NCI-H2196 (cell line): ENCODE data around the gene TAAR9.
A peak's percentile ranks its signal among the peaks of the same experiment; 100 is the strongest.

Experiments
- DNase-seq: peaks from one replicate; lab custom pipeline; 2025; ENCODE audit not compliant: unreplicated experiment; lab: John Stamatoyannopoulos, UW

The TAAR9 gene, protein sequence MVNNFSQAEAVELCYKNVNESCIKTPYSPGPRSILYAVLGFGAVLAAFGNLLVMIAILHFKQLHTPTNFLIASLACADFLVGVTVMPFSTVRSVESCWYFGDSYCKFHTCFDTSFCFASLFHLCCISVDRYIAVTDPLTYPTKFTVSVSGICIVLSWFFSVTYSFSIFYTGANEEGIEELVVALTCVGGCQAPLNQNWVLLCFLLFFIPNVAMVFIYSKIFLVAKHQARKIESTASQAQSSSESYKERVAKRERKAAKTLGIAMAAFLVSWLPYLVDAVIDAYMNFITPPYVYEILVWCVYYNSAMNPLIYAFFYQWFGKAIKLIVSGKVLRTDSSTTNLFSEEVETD

DNA sequence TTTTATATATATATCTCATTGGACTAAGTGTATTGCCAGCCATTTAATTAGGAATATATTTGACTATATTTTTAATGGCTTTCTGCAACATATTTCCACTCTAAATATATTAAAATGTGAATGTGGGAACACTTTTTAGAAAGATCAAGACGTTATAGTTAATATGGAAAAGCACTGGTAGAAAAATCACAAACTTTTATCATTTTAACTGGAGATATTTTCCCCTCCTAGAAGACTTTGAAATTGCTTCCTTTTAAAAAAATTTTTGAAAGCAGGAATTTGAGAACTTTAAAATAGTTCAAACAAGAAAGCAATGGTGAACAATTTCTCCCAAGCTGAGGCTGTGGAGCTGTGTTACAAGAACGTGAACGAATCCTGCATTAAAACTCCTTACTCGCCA is at the start of gene TAAR9:
Gene TAAR9 (plus strand): TSS at position 301 of the 400 bp plus-strand sequence. CDS start 13 bp downstream, at position 314.
- no peak for DNase-seq

DNA sequence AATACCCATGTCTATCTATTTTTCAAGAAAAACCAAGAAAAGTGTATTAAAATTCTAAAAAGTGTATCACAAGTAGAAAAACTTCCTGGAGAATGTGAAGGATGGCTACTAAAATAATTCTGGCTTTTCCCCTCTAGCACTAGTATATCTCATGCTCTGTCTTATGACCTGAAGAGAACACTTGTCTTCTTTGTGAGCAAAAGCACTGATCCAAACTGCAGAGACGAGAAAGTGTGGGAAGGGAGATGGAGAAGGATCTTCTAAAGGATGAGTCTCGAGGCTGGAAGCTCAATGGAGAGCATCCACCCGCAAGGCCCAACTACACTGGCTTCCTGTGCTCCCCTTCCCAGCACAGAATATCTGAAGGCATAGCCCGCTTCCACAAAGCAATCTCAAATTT is 48.7 kb upstream of the TAAR9 start:
- no peak for DNase-seq

DNA sequence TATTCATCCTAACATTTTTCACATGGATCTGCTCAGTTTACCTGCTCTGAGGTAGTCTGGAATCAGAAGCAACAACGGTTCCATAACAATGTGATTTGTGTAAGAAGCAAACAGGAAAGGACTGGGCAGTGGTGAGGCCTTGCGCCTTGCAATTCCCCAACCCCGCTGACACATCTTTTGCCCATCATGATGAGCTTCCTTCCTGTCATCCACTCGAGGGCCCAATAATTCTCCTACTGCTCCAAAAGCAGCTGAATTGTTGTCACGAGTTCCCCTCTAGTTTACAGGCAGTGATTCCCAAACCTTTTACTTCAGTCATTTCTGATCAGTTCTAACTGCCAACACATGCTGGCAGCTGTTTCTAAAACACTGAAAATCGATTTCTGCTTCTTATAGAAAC is 48.1 kb upstream of the TAAR9 start:
- no peak for DNase-seq

DNA sequence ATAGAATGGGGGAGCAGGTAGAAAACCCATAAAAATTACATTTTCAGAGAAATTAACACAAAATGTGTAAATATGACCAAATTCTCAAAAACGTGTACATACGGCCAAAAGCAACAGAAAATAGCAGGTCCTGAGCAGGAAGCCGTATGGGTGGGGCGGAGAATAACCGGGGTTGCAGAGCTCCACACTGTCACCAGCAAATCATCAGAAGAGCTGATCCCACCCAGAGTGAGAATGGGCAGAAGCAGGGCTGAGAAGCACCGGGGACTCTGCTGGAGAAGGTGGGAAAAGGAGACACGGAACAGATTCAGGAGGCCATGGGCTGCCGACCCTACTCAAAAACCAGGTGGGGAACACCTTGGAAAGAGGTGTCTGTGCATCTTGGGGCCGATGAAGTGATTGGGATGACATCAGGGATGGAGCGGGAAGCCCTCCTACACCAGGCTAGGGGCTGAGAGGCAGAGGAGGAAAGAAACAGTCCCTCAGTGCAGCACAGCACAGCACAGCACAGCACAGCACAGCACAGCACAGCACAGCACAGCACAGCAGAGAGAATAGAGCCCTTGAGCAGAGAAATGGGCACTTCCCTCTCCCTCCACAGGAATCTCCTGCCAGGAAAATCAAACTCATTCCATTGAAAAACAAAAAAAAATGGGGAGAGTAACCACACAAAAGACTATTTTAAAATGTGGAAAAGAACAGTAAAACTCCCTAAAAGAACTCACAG is 47.4 kb upstream of the TAAR9 start:
- no peak for DNase-seq

DNA sequence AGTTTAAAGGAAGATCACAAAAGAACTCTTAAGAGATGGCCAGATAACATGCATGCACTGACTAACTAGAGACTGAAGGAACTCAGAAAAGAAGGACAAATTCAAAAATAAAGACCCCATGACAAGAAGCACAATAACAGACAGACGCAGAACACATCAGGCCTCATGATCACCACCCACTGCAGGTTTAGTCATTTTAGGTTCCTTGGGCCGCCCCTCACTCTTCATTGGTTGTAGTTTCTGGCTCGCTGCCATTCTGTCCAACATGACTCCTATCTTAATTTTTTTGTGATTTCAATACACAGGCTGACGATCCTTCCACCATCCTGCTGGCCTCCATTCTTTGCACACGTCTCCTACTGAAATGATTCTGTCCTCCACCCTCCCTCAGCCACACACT is 46.8 kb upstream of the TAAR9 start:
- no peak for DNase-seq

DNA sequence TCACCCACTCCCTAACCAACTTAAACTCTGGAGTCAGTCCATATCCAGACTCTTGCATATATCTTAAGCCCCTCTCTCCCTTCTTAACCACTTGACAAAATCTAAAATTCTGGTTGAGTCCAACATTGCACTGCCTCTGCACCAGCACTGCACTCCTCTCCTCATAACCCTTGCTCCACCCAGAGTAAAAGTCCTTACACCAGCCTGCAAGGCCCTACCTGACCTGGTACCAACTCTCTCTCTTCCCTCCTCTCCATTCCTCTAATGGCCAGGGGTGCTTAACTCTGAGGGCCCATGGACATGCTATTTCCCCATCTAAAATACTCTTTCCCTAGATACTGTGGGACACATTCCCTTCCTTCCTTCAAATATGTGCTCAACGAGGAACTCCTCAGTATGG is 46.2 kb upstream of the TAAR9 start:
- no peak for DNase-seq

DNA sequence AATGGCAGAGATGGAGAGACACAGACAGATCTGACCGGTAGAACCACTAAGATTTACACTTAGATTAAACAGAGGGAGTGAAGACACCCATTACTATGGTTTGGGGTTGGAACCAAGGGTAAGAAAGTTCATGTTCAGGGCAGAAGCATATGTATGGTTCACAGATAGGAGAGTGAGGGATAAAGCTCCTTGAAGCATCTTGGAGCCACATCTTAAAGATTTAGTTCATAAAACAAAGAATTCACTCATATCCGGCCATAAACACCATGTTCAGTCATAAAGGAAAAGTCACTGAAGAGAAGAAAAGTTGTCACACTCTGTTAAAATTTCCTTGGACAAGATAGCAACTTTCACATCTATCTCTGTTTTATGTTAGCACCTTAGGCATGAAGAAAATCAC is 43.1 kb upstream of the TAAR9 start:
- no peak for DNase-seq

DNA sequence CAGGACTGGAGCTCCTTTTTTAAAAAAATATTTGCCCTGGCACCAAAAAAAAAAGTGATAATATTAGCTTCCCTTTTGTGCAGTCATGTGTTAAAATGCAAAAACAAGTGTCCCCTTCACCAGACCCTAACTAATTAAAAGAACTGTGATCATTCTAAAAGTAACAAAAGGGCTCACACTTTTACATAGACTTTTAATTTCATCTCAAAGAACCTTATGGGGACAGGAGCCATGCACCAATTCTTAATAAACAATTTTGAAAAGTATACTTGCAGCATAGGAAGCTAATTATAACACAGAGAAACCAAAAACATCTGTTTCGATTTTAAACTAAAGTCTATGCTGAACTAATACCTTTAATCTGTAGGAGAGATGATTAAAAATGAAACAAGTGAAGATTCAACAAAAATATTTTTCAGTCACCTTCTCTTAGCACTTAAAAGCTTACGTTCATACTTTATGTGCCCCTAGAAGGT is 42.4 kb upstream of the TAAR9 start:
- no peak for DNase-seq

DNA sequence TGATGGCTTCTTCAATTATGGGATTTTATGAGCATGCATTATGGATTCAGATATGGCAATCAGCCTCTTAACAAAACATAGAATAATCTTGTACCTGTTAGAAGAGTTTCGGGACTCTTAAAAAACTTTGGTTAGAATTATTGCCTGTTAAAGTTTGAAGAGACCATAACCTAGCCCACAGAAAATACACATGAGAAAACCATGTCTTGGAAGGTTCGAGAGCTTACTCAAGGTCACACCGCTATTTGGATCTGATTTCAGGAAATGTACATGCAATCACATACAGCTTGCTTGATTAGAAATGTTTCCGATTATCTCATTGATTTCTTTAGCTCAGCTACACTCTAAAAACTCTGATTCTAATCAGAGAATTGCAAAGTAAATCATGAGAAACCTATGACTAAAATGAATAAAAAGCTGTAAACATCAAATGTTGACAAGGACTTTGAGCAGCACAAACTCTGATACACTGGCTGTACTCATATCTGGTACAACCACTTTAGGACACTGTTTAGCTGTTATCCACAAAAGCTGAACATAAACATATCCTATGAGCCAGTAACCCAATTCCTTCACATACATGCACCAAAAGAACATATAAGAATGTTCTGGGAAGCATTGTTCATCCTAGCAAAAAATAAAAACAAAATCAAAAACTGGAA is 41.4 kb upstream of the TAAR9 start:
- no peak for DNase-seq

DNA sequence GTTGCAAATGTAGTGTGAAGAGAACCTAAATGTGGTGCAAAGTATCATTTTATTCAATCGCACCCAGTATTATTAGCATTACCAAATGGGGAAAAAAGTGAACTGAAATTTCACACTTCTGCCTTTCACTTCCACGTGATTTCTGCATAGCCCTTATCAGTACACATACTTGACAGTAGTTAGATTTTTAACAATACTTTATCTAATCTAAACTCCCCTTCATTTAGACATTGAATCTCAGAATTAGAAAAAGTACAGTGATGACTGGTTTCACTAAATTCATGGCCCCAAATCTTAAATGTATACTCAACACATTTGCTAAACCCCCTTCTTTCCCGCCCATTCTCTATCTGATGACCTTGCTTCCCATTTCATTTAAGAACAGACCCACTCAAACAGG is 39.4 kb upstream of the TAAR9 start:
- no peak for DNase-seq

DNA sequence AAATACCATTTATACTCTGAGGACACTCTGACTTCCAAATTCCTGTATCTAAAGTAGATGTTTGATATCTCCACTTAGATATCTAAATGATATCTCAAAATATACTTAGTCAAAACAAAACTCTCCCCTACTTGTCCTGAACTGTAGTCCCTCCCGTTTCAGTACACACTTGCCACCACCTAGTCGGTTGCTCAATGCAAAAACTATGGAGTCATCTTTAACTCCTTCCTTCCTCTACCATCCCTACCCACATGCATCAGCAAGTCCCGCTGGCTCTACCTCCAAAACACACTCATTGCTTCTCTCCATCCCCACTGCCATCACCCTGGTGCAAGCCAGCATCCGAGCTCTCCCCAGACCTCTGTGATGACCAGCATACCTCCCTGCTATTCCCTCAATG is 38.3 kb upstream of the TAAR9 start:
- no peak for DNase-seq

DNA sequence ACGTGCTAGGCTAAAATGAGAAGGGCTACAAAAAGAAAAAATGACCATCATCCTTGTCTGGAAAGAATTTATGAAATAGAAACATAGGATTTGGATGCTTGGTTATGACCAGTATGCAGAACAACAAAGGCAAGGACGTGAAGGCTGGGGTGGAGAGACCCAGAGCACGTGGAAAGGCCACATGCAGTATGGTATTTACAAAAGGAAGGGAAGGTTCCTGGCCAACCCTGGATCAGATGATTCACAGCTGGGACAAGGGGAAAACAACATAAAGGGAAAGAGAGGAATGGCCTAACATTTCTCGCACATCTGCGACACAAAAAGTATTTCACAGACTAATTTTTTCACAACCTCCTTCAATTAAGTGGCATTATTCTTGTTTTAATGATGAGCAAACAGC is 33.3 kb upstream of the TAAR9 start:
- DNase-seq, result no peak

DNA sequence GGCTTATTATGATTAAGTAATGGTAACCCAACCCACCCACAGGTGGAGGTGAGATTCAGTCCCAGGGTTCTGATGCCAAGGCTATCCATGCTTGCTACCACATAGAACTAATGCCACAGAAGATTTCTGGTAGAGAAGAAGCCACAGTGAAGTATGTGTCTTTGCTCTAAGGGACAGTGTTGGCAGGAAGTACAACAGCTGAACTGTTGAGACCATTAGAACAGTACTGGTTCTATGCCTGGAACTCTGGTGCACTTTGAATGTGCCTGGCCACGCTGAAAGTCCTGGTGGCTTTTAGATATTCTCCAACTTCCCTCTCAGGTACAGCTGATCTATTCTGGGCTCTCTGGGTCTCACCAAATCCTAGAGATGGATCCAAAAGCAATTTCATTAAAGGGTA is 32.9 kb upstream of the TAAR9 start:
- no peak for DNase-seq

DNA sequence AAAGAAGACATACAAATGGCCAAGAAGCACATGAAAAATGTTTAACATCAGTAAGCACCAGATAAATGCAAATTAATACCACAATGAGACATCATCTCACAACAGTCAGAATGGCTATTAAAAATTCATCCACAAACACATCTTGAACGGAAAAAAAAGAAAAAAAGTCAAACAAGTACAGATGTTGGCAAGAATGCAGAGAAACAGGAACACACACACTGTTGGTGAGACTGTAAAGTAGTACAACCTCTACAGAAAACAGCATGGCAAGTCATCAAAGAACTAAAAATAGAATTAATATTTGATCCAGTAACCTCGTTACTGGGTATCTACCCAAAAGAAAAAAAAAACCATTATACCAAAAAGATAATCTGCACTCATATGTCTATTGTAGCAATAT is 31.6 kb upstream of the TAAR9 start:
- no peak for DNase-seq

DNA sequence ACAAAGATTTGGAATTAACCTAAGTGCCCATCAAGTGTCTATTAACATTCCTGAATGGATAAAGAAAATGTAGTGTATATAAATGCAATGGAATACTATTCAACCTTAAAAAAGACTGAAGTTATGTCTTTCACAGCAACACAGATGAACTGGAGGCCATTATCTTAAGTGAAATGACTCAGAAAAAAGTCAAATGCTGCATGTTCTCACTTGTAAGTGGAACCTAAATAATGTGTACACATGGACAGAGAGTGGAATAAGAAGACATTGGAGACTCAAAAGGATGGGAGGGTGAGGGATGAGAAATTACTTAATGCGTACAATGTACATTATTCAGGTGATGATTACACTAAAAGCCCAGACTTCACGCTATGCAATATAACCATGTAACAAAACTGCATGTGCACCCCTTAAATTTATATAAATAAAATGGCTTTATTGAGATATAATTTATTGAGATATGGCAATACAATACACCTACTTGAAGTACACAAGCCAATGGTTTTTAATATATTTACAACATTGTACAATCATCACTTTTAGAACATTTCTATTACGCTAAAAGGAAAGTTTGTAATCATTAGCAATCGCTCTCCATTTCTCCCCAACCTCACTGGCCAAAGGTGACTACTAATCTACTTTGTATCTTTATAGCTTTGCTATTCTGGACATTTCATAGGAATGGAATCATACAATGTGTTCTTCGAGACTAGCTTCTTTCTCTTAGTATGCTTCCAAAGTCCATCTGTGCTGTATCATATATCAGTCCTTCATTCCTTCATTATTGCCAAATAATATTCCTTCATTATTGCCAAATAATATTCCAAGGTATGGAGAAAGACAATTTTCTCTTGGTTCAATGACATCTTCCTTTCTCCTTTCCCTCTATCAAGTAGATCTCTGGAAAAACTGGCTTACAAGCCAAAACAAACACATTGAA is 30.9 kb upstream of the TAAR9 start:
- DNase-seq, result no peak

DNA sequence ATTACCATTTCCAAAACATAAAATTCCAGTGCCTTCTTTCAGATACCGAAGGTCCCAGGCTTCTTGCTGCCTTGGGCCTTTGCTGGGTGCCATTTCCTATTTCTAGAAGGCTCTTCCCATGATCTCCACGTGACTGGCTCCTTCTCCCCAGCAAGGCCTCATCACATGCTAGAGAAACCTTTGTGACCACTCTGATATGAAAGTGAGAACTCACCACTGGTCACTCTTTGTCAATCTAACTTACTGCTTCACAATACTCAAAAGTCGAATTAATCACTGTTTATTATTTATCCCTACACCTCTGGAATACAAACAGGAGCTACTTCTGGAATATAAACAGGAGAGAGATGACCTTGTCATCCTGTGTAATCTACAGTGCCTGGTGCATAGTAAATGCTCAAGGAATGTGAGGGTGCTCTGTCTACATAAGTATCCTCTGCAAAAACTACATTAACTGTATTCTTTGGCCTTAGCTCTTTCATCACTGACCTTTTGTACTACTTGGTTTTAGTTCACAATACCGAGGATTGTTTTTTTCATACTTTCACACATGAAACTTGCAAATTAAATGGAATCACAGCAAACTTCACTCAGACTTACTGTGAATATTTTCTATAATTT is 26.8 kb upstream of the TAAR9 start:
- no peak for DNase-seq

DNA sequence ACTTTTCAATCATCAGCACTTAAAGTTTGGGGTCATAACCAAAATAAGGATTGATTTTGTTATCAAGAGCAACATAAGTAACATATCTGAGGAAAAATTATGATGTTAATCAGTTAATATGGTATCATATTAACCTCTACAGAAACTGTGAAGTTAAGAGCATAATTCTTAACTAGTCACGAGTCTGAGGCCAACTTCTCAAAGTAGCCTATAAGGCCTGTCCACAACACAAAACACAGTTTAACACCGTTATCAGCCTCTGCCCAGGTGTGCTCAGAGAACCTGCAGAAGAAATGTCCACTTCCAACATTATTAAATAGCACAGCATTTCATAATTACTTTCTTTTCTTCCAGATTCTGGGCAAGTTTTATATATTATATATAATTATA is 26.3 kb upstream of the TAAR9 start:
- no peak for DNase-seq

DNA sequence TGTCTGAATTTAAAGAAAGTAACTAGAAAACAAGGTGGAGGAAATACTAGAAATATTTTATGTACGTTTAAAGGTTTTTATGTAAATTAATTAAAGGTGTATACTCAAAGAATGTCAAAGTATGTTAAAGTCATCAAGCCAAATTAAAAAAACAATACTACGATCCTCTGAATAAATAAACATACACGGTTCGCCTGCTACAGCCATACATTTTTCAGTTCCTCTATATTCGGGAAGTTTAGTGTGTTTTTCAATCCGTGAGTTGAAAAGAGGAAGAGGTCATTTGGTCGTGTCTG is 25.8 kb upstream of the TAAR9 start:
- DNase-seq, result no peak

DNA sequence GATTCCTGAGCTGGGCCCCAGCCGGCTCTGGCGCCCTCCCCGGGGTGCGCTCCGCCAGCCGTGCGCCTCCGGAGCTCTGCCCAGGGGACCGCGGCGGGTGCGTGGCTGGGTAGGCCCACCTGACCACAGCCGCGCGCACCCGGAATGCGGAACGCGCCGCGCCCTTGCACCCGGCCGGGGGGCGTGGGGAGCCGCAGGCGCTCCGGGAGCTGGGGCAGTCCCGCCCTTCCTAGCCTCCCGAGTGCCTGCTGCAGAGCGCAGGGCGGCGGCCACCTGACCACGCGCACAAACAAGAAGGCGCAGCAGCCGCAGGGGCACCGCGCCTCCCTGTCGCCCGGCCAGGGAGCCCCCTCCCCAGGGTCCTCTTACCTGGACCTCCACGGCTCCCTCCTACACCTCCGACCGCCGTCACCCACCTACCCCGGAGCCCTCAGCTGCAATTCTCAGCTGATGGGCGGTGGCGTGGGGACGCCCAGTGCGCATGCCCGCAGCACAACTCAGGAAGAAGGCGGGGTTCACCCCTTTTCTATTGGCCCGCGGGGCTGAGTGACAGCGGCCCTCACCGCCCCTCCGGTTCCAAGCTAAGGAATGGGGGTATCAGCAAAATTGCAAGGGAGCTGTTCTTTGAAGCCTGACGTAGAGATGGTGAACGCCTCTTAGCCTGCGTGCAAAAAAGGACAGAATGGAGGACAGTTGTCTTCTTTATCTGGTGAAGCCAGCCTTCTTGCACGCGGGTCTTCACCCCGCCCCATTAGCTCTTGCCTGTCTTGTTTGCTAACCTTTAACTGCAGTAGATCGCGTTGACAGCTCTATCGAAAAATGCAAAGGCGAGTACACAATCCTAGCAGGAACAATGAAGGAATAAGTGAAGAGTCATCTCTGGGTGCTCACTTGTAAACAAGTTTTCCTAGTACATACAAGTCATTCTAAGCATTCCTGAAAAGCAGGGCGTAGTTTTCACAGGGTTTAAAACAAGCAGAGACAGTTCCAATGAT is 25.1 kb upstream of the TAAR9 start, which contains the start of gene STX7:
Gene STX7 (minus strand): TSS at position 479 of the 995 bp plus-strand sequence. CDS start 9,586 bp downstream, outside the sequence.
- peak; percentile 78 for DNase-seq
